ENCODE measurements around the gene GRID1.

Gene GRID1

DNA sequence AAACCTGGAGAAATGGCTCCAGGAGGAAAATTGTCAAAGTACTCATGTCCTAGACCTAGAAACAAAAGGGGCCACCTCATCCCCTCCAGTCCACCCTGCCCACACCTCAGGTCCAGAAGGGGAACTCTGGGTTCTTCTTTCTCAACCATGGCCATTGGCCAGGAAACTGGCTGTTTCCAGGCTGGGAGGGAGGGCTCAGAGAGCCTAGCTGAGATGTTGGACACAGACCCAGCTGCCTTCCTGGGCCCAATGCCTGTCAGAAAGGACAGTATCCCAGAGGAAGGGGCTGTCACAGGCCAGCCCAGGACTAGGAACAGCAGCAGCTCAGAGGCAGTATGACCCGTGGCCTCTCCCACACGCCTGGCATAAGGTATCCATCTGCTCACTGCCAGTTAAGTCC lies 9.6 kb downstream of the GRID1 start:
- H3K27me3 Mint-ChIP-seq = peaks cover 4% of the 10 kb centered on the region
- no peaks in the 10 kb centered on the region for H3K9me3 Mint-ChIP-seq (ENCODE audit: low read depth)
- H3K36me3 Mint-ChIP-seq = no peaks in the 10 kb centered on the region
- no peak overlapping the region for H3K4me3 Mint-ChIP-seq
- no peaks in the 10 kb centered on the region for H3K4me1 Mint-ChIP-seq (ENCODE audit: low read depth)
- H3K27ac Mint-ChIP-seq = no peak overlapping the region

DNA sequence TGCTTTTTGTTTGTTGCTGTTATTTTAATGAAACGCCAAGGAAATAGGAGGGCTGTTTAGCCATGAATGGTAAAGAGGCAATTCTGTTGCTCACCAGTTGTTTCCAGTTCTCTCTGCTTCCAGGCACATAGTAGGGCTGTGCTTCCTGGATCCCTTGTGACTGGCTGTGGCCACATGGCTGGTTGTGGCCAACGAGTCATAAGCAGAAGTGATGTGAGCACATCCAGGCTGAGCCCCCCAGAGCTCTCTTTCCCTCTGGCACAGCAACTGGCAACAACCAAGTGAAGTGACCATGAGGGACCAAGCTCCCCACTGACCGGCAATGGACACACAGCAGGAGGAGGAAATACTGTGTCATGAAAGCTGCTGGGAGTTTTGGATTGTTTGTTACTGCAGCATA lies 10.3 kb downstream of the GRID1 start:
- no peak overlapping the region for H3K4me3 Mint-ChIP-seq
- H3K9me3 Mint-ChIP-seq (ENCODE audit: low read depth) = no peaks in the 10 kb centered on the region
- no peaks in the 10 kb centered on the region for H3K36me3 Mint-ChIP-seq
- no peak overlapping the region for H3K27ac Mint-ChIP-seq
- peaks cover 4% of the 10 kb centered on the region for H3K27me3 Mint-ChIP-seq
- H3K4me1 Mint-ChIP-seq (ENCODE audit: low read depth) = no peaks in the 10 kb centered on the region

DNA sequence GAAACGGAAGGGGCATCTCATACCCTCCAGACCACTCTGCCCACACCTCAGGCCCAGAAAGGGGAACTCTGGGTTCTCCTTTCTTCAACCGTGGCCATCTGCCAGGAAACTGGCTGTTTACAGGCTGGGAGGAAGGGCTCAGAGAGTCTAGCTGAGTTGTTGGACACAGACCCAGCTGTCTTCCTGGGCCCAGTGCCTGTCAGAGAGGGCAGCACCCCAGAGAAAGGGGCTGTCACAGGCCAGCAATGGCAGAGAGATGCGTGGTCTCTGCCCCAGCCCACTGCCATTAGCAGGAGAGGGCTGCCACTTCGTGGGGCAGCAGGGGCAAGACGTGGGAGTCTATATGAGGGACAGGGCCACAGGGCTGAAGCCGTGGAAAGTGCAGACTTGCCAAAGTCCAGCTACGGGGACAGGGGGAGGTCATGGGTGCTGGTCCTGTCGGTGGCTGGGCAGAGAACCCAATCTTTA lies 11.0 kb downstream of the GRID1 start:
- Mint-ChIP-seq H3K27me3 (peaks cover 4% of the 10 kb centered on the region), H3K36me3 (no peaks in the 10 kb centered on the region), H3K4me3 (no peak overlapping the region), H3K27ac (no peak overlapping the region), H3K9me3 (ENCODE audit: low read depth) (no peaks in the 10 kb centered on the region), H3K4me1 (ENCODE audit: low read depth) (no peaks in the 10 kb centered on the region)

DNA sequence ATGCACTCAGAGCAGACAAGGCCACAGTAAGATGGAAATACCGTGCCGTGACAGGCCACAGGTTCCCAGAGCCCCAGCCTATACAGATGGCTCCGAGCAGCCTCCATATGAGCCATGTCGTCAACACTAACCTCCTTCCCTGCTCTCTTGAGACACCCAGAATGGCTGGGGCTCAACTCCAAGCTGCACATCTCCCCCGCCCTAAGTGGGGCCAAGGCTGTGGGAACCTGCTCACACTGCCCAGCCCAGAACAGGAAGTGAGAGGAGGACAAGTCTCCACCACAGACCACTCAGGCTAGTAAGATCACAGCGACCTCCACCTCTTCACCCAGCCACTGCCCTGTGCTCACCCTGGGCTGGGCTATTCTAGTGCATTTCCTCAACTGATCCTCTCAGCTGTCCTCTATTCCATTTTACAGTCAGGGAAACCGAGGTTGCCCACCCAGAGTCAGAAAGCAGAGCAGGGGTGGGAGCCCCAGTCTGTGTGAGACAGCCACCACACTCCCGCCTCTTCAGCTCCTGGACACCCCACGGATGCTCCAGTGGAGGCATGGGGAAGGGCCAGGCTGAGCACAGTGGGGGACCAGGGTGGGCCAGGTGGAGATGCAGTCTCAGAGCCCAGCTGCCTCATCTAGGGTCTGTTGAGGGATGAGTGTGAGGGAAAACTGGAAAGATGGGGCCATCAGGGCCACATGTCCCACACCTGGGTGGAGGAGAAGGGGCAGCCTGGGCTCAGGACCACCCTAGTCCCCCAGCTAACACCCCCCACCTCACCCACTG lies 11.6 kb downstream of the GRID1 start:
- Mint-ChIP-seq H3K4me1 (ENCODE audit: low read depth) (no peaks in the 10 kb centered on the region), H3K27me3 (peaks cover 4% of the 10 kb centered on the region), H3K9me3 (ENCODE audit: low read depth) (no peaks in the 10 kb centered on the region), H3K4me3 (no peak overlapping the region), H3K27ac (no peak overlapping the region), H3K36me3 (no peaks in the 10 kb centered on the region)

GRCh38 chr10:86353506-86354485 lies 12.8 kb downstream of the GRID1 start:
- Mint-ChIP-seq H3K27ac (no peak overlapping the region), H3K27me3 (peaks cover 4% of the 10 kb centered on the region), H3K4me1 (ENCODE audit: low read depth) (no peaks in the 10 kb centered on the region), H3K4me3 (no peak overlapping the region), H3K36me3 (no peaks in the 10 kb centered on the region), H3K9me3 (ENCODE audit: low read depth) (no peaks in the 10 kb centered on the region)

DNA sequence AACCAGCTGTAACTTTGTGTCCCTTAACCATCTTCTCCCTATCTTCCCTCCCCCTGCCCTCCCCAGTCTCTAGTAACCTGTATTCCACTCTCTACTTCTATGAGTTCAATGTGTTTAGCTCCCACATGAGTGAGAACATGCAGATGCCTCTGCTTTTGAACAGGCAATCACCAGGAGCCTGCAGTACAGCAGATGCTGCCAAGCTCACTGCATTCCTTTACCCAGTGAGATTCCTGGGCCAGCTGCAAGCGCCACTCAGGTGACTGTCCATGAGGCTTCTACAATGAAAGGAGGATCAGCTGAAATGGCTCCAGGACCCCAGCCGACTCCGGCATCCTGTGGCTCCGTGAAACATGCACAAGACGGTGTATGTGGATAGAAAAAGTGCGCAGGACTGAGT lies 15.7 kb downstream of the GRID1 start:
- H3K36me3 Mint-ChIP-seq = no peaks in the 10 kb centered on the region
- no peaks in the 10 kb centered on the region for H3K9me3 Mint-ChIP-seq (ENCODE audit: low read depth)
- no peaks in the 10 kb centered on the region for H3K27me3 Mint-ChIP-seq
- H3K4me3 Mint-ChIP-seq = no peak overlapping the region
- H3K4me1 Mint-ChIP-seq (ENCODE audit: low read depth) = no peaks in the 10 kb centered on the region
- no peak overlapping the region for H3K27ac Mint-ChIP-seq

DNA sequence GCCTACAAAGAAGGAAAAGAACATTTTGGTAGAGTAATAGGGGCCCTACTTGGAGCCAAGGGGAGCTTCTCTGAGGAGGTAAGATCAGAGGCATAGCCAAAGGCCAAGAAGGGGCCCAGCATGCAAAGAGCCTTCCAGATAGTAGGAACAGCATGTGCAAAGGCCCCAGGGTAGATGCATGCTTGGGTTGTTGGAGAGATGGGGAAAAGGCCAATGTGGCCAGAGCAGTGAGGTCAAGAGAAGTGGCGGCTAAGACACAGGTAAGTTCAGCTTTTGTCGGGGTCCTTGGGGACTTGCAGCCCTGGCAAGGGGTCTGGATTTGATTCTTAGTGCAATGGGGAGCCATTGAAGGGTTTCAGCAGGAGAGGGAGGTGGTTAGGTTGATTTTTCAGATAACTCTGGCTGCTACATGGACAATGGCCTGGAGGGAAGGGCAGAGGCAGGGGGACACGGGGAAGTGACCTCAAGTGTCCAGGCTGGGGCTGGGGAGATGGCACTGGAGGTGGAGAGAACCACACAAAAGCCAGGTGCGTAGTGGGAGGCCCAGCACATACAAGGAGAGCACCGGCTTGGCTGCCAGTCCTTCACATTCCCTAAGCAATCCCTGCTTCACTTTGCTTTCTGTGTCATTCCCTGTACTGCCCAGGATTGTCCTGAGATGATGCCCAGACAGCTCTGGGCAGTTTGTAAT lies 16.5 kb downstream of the GRID1 start:
- Mint-ChIP-seq H3K4me1 (ENCODE audit: low read depth) (no peaks in the 10 kb centered on the region), H3K36me3 (no peaks in the 10 kb centered on the region), H3K4me3 (no peak overlapping the region), H3K27me3 (no peaks in the 10 kb centered on the region), H3K9me3 (ENCODE audit: low read depth) (no peaks in the 10 kb centered on the region), H3K27ac (no peak overlapping the region)

- H3K27ac Mint-ChIP-seq = no peak overlapping the region
- H3K4me1 Mint-ChIP-seq (ENCODE audit: low read depth) = no peaks in the 10 kb centered on the region
- no peaks in the 10 kb centered on the region for H3K27me3 Mint-ChIP-seq
- H3K4me3 Mint-ChIP-seq = no peak overlapping the region
- no peaks in the 10 kb centered on the region for H3K9me3 Mint-ChIP-seq (ENCODE audit: low read depth)
- H3K36me3 Mint-ChIP-seq = no peaks in the 10 kb centered on the region
These were observed 17.1 kb downstream of the GRID1 start for GRCh38 chr10:86349474-86349873.

DNA sequence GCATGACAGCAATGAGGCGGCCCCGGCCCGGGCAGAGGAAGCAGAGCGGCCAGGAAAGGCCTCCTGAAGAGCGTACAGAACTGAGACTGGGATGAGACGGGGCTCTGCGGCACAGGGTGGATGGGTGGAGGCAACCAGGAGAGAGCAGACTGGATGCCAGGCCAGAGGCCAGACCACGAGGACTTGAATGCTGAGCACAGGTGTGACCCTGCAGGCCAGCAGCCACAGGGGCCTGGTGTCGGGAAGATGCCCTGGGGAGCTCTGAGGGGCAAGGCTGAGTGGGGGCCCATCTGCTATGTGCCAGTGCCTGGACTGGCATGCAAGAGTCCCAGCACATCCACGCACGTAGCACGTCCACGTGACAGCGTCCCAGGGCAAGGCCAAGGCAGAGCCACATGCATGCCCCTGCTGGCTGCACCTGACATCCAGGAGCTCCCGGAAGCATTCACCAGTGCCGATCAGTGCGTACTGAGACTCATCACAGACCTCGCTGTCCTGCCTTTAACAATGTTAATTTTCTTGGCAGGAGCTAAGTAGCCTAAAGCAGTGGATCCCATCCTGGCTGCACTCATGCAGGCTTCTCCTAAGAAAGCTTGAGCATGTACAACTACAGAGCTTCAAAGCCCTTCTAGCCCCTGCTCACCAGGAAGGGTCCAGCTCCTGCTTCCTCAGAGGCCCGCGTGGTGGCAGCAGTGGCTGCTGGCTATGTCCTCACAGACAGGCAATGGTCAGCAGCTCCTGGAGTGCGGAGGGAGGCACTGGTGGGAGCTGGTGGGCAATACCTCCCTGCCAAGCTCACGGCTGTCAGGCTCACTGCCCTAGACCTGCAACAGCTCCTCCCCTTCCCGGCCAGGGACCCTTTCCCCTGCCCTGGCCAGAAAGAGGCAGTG lies 18.0 kb downstream of the GRID1 start:
- H3K27ac Mint-ChIP-seq = no peak overlapping the region
- no peaks in the 10 kb centered on the region for H3K4me1 Mint-ChIP-seq (ENCODE audit: low read depth)
- H3K27me3 Mint-ChIP-seq = no peaks in the 10 kb centered on the region
- H3K9me3 Mint-ChIP-seq (ENCODE audit: low read depth) = no peaks in the 10 kb centered on the region
- H3K36me3 Mint-ChIP-seq = no peaks in the 10 kb centered on the region
- H3K4me3 Mint-ChIP-seq = no peak overlapping the region

- no peaks in the 10 kb centered on the region for H3K9me3 Mint-ChIP-seq (ENCODE audit: low read depth)
These were observed 18.7 kb downstream of the GRID1 start for GRCh38 chr10:86347856-86348255.

GRCh38 chr10:86346799-86347665 lies 19.6 kb downstream of the GRID1 start:
- Mint-ChIP-seq H3K36me3 (no peaks in the 10 kb centered on the region), H3K27me3 (no peaks in the 10 kb centered on the region), H3K27ac (no peak overlapping the region), H3K4me3 (no peak overlapping the region), H3K9me3 (ENCODE audit: low read depth) (no peaks in the 10 kb centered on the region), H3K4me1 (ENCODE audit: low read depth) (no peaks in the 10 kb centered on the region)

More at GRCh38 chr10:86347856-86348255, 18.7 kb downstream of the GRID1 start:
- Mint-ChIP-seq H3K4me3 (no peak overlapping the region), H3K27ac (no peak overlapping the region), H3K27me3 (no peaks in the 10 kb centered on the region), H3K4me1 (ENCODE audit: low read depth) (no peaks in the 10 kb centered on the region), H3K36me3 (no peaks in the 10 kb centered on the region)

GRCh38 chr10:86345859-86346798 lies 20.5 kb downstream of the GRID1 start:
- no peaks in the 10 kb centered on the region for H3K9me3 Mint-ChIP-seq (ENCODE audit: low read depth)
- no peak overlapping the region for H3K27ac Mint-ChIP-seq
- no peaks in the 10 kb centered on the region for H3K4me1 Mint-ChIP-seq (ENCODE audit: low read depth)
- no peak overlapping the region for H3K4me3 Mint-ChIP-seq
- no peaks in the 10 kb centered on the region for H3K27me3 Mint-ChIP-seq
- no peaks in the 10 kb centered on the region for H3K36me3 Mint-ChIP-seq

All from activated naive CD8-positive, alpha-beta T cell (primary cell).